Activated CD8-positive, alpha-beta T cell treated with anti-CD3 and anti-CD28 coated beads for 36 hours (primary cell): ENCODE measurements around the gene PRKCB. TPM values are rescaled to one million over a fixed set of nuclear protein-coding genes. Genes with fewer than 3 reads are reported as not detected.
"Not testable (repeated sequence)": the region's sequence is repeated elsewhere in the genome, so short reads cannot be mapped to it uniquely, and the experiment has no call there.

ENCODE experiments used
- ATAC-seq: fragments of 200-7000 bp; cut with Tn5 transposase; one replicate; pipeline ENCODE4 v1.10.0; 2021; ENCODE audit warnings: mild to moderate bottlenecking, moderate library complexity
- CTCF ChIA-PET: fragments of 350-600 bp; sonication (Branson Sonifier 250); formaldehyde crosslinking; loops from one replicate; lab custom pipeline; 2021; ENCODE audit warnings: antibody characterized with exemption; lab: Charles Lee
- POLR2A ChIA-PET: fragments of 350-600 bp; sonication (Branson Sonifier 250); formaldehyde crosslinking; loops from one replicate; lab custom pipeline; 2021; ENCODE audit warnings: antibody characterized with exemption; lab: Charles Lee
- DNase-seq: peaks from one replicate; pipeline ENCODE4 v3.0.0-alpha.2; 2020
- H3K27ac Mint-ChIP-seq: one replicate; pipeline ENCODE4 v1.8.0; 2021; ENCODE audit warnings: mild to moderate bottlenecking, mixed read lengths
- H3K27me3 Mint-ChIP-seq: one replicate; pipeline ENCODE4 v1.8.0; 2021; ENCODE audit warnings: mixed read lengths
- H3K36me3 Mint-ChIP-seq: one replicate; pipeline ENCODE4 v1.8.0; 2021; ENCODE audit warnings: low read depth, mixed read lengths
- H3K4me1 Mint-ChIP-seq: one replicate; pipeline ENCODE4 v1.8.0; 2021; ENCODE audit warnings: low read depth, mixed read lengths
- H3K4me3 Mint-ChIP-seq: one replicate; pipeline ENCODE4 v1.8.0; 2021; ENCODE audit warnings: mild to moderate bottlenecking, moderate library complexity, mixed read lengths
- H3K9me3 Mint-ChIP-seq: one replicate; pipeline ENCODE4 v1.8.0; 2021; ENCODE audit warnings: mixed read lengths
- CTCF ChIP-seq: fragments of 200-600 bp; IDR thresholded peaks from one replicate; pipeline ENCODE4 v1.8.0; 2022; ENCODE audit warnings: antibody characterized with exemption, mild to moderate bottlenecking
- intact Hi-C: fragments of 100-400 bp; cut with micrococcal nuclease; formaldehyde crosslinking; loops from one replicate; pipeline ENCODE4 v1.10.0; 2022
- total RNA-seq, 2 experiments: library from RNA; stranded (reverse); gene quantifications; one replicate each; pipeline ENCODE4 v1.2.3, GENCODE V29; 2021

The PRKCB gene
- total RNA-seq, 2 experiments from 2014 or later: 101 to 105 TPM

GRCh38 chr16:23909792-23910418 lies 74.1 kb downstream of the PRKCB start:
- ATAC-seq (no peak), DNase-seq (no peak)
- no peaks in the 10 kb centered on the region for H3K9me3 Mint-ChIP-seq
- H3K36me3 Mint-ChIP-seq: peaks cover 15% of the 10 kb centered on the region
- no peak overlapping the region for H3K4me3 Mint-ChIP-seq
- POLR2A ChIA-PET: no interaction called here
- TF ChIP-seq CTCF: no peak
- CTCF ChIA-PET: interaction anchor here (1.8 kb wide), 1 partner anchor 100 kb away, joined by 7 read pairs; no protein-coding TSS in a partner anchor
- H3K27me3 Mint-ChIP-seq: no peaks in the 10 kb centered on the region
- peaks cover 57% of the 10 kb centered on the region for H3K4me1 Mint-ChIP-seq
- intact Hi-C loops: no loop called here
- peak overlapping the region; percentile 15 for H3K27ac Mint-ChIP-seq

GRCh38 chr16:23914946-23915530 lies 79.3 kb downstream of the PRKCB start:
- ATAC-seq: no peak
- H3K4me3 Mint-ChIP-seq: no peak overlapping the region
- peaks cover 43% of the 10 kb centered on the region for H3K4me1 Mint-ChIP-seq
- no peak for TF ChIP-seq CTCF
- peaks cover 7% of the 10 kb centered on the region for H3K9me3 Mint-ChIP-seq
- CTCF ChIA-PET: no interaction called here
- no peak overlapping the region for H3K27ac Mint-ChIP-seq
- H3K27me3 Mint-ChIP-seq: no peaks in the 10 kb centered on the region
- POLR2A ChIA-PET: interaction anchor here (0.8 kb wide), 1 partner anchor 47 kb away, joined by 3 read pairs; no protein-coding TSS in a partner anchor
- intact Hi-C loops: no loop called here
- DNase-seq: no peak
- H3K36me3 Mint-ChIP-seq: peaks cover 33% of the 10 kb centered on the region

GRCh38 chr16:23916552-23916951 lies 80.8 kb downstream of the PRKCB start:
- POLR2A ChIA-PET, ATAC-seq, H3K4me3 Mint-ChIP-seq, H3K9me3 Mint-ChIP-seq, intact Hi-C loops, H3K27ac Mint-ChIP-seq, DNase-seq, H3K27me3 Mint-ChIP-seq: not testable (repeated sequence)
- peaks cover 37% of the 10 kb centered on the region for H3K36me3 Mint-ChIP-seq
- CTCF ChIA-PET: interaction anchor here (0.6 to 1.5 kb wide), 2 partner anchors 94 to 116 kb away, joined by 3 to 4 read pairs; no protein-coding TSS in a partner anchor
- peaks cover 51% of the 10 kb centered on the region for H3K4me1 Mint-ChIP-seq

GRCh38 chr16:23917621-23918020 lies 81.8 kb downstream of the PRKCB start:
- peaks cover 34% of the 10 kb centered on the region for H3K36me3 Mint-ChIP-seq
- peaks cover 9% of the 10 kb centered on the region for H3K9me3 Mint-ChIP-seq
- peaks cover 57% of the 10 kb centered on the region for H3K4me1 Mint-ChIP-seq
- ChIA-PET CTCF (interaction anchor here (1.3 to 1.5 kb wide), 2 partner anchors 93 to 117 kb away, joined by 3 to 4 read pairs; no protein-coding TSS in a partner anchor), POLR2A (no interaction called here)
- peak overlapping the region; percentile 60 for H3K27ac Mint-ChIP-seq
- no peak overlapping the region for H3K4me3 Mint-ChIP-seq
- no peak for DNase-seq
- no peaks in the 10 kb centered on the region for H3K27me3 Mint-ChIP-seq
- ATAC-seq: peak; percentile 50
- intact Hi-C loops: no loop called here
- no peak for TF ChIP-seq CTCF

GRCh38 chr16:23920446-23920845 lies 84.7 kb downstream of the PRKCB start:
- peaks cover 72% of the 10 kb centered on the region for H3K4me1 Mint-ChIP-seq
- peaks cover 60% of the 10 kb centered on the region for H3K36me3 Mint-ChIP-seq
- H3K9me3 Mint-ChIP-seq: peaks cover 16% of the 10 kb centered on the region
- H3K27ac Mint-ChIP-seq: peak overlapping the region; percentile 37
- no peak for ATAC-seq
- TF ChIP-seq CTCF: no peak
- no peak for DNase-seq
- POLR2A ChIA-PET: no interaction called here
- CTCF ChIA-PET: no interaction called here
- H3K4me3 Mint-ChIP-seq: no peak overlapping the region
- H3K27me3 Mint-ChIP-seq: no peaks in the 10 kb centered on the region
- intact Hi-C loops: no loop called here
